Fibroblast of the aortic adventitia (primary cell): Measurements from ENCODE around the gene ZDHHC23. TPM values are rescaled to one million over a fixed set of nuclear protein-coding genes. Genes with fewer than 3 reads are reported as not detected.

ENCODE experiments used
- DNase-seq: peaks from one replicate; pipeline ENCODE4 v3.0.0-alpha.2; 2010; ENCODE audit warnings: low read depth
- H3K4me3 ChIP-seq: 2 replicates; pipeline ENCODE4 v1.5.1; 2011; ENCODE audit warnings: low read depth, mild to moderate bottlenecking, control low read depth, low read length, moderate library complexity
- total RNA-seq: library from RNA; depleted of rRNA; stranded (reverse); fragments of >200 nt; gene quantifications from 2 replicates; pipeline ENCODE4 v1.2.3, GENCODE V29; 2012; ENCODE audit warnings: low replicate concordance
- TF ChIP-seq, protein P1 (sequence below): IDR thresholded peaks from 2 replicates; pipeline ENCODE4 v1.5.1; 2011; ENCODE audit warnings: mild to moderate bottlenecking, low read length, control low read depth, inconsistent platforms; ENCODE audit not compliant: insufficient read depth

Gene ZDHHC23
- total RNA-seq, 1 donor, result 7.0 TPM

DNA sequence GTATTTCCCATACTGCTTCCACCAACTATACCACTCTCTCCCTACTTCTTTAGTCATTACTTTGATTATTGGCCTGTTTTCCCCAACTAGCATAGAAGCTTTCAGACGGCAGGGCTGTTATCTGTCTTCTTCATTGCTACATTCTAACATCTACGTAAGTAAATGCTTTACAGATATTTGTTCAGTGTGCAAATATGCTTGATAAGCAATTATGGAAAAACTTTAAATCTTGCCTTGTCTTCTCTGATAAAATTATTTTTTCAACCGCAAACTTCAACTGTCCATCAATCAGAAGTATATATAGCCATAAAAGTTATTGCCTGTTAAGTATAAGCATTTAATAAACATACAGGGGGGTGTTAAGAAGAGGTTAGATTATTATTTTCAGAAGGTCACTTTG, 35.7 kb downstream of the ZDHHC23 start:
- TF ChIP-seq, protein P1, sequence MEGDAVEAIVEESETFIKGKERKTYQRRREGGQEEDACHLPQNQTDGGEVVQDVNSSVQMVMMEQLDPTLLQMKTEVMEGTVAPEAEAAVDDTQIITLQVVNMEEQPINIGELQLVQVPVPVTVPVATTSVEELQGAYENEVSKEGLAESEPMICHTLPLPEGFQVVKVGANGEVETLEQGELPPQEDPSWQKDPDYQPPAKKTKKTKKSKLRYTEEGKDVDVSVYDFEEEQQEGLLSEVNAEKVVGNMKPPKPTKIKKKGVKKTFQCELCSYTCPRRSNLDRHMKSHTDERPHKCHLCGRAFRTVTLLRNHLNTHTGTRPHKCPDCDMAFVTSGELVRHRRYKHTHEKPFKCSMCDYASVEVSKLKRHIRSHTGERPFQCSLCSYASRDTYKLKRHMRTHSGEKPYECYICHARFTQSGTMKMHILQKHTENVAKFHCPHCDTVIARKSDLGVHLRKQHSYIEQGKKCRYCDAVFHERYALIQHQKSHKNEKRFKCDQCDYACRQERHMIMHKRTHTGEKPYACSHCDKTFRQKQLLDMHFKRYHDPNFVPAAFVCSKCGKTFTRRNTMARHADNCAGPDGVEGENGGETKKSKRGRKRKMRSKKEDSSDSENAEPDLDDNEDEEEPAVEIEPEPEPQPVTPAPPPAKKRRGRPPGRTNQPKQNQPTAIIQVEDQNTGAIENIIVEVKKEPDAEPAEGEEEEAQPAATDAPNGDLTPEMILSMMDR, result no peak
- H3K4me3 ChIP-seq, result no peak overlapping the region
- no peak for DNase-seq

DNA sequence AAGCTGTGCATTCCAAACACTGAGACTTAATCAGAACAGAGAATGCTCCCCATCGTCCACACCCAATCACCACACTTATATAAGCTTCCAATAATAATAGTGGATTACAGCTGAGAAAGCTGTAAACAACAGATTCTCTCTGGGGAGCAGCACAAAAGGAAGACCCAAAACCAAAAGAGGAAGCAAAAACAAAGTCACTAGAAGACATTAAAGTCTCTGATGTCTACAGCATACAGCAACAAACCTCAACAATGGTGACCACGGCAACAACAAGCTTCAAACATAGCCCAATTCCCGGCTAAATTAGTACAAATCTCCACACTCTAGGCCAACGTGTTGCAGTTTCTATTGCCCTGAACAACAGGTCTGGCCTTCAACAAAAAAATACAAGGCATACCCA, 37.7 kb downstream of the ZDHHC23 start:
- TF ChIP-seq, protein P1, result no peak
- H3K4me3 ChIP-seq, result no peak overlapping the region

GRCh38 chr3:114005481-114005880, 57.7 kb downstream of the ZDHHC23 start:
- no peak for DNase-seq
- no peak overlapping the region for H3K4me3 ChIP-seq
- TF ChIP-seq, protein P1, result no peak

More for the DNA sequence above, 37.7 kb downstream of the ZDHHC23 start:
- no peak for DNase-seq

- TF ChIP-seq, protein P1, result no peak
- no peak for DNase-seq
Measured at GRCh38 chr3:114011059-114011797, 63.4 kb downstream of the ZDHHC23 start.

More at GRCh38 chr3:114011059-114011797, 63.4 kb downstream of the ZDHHC23 start:
- no peak overlapping the region for H3K4me3 ChIP-seq

Other genes with a start within 250 kb of the ZDHHC23 start
- gene NAA50, start 201.8 kb upstream of the ZDHHC23 start, total RNA-seq, result 142 and 242 TPM in 2 replicates
- gene ATP6V1A, start 201.0 kb upstream of the ZDHHC23 start, total RNA-seq, result 63.5 and 81.0 TPM in 2 replicates
- gene GRAMD1C, start 109.2 kb upstream of the ZDHHC23 start, total RNA-seq, result 9.2 and 12.1 TPM in 2 replicates
- gene CCDC191, start 108.5 kb downstream of the ZDHHC23 start, total RNA-seq, result 4.2 and 7.4 TPM in 2 replicates
- 23.7 and 33.9 TPM in 2 replicates for gene QTRT2, start 108.7 kb downstream of the ZDHHC23 start, total RNA-seq
- not detected in 2 replicates for gene DRD3, start 231.0 kb downstream of the ZDHHC23 start, total RNA-seq